Left ventricle myocardium inferior (tissue), 1 donor: ENCODE data around the gene EMILIN2. TPM values are rescaled to one million over a fixed set of nuclear protein-coding genes. Genes with fewer than 3 reads are reported as not detected.

Source experiments
- DNase-seq: peaks from one replicate; pipeline ENCODE4 v3.0.0-alpha.2; 2020
- H3K27ac ChIP-seq: fragments of 200-600 bp; replicated peaks from 2 replicates; pipeline ENCODE4 v1.8.0; 2021
- H3K27me3 ChIP-seq: fragments of 200-600 bp; 2 replicates; pipeline ENCODE4 v1.8.0; 2021; ENCODE audit warnings: low read depth
- H3K36me3 ChIP-seq: fragments of 200-600 bp; 2 replicates; pipeline ENCODE4 v1.8.0; 2021
- H3K4me1 ChIP-seq: fragments of 200-600 bp; 2 replicates; pipeline ENCODE4 v1.8.0; 2021
- H3K4me3 ChIP-seq: fragments of 200-600 bp; 2 replicates; pipeline ENCODE4 v1.8.0; 2021; ENCODE audit warnings: mild to moderate bottlenecking, moderate library complexity
- H3K9me3 ChIP-seq: fragments of 200-600 bp; replicated peaks from 2 replicates; pipeline ENCODE4 v1.8.0; 2021
- intact Hi-C: fragments of 100-400 bp; cut with micrococcal nuclease; formaldehyde crosslinking; loops from one replicate; pipeline ENCODE4 v1.11.0; 2022
- total RNA-seq: library from RNA; stranded (reverse); fragmentation: NEBNext Ultra II Directional; extraction: Animal tissue kit (Norgen Biotek cat#: 25700); gene quantifications from one replicate; pipeline ENCODE4 v1.2.1, GENCODE V29; 2021
- TF ChIP-seq, protein P1 (sequence below): fragments of 200-600 bp; IDR thresholded peaks from 2 replicates; pipeline ENCODE4 v1.8.0; 2021; ENCODE audit warnings: antibody characterized with exemption, mild to moderate bottlenecking, borderline replicate concordance
- donor health status: DM: no; HTN: yes; CAD: no; lungs with severe emphysema.

EMILIN2 gene
- total RNA-seq, 1 donor from 2014 or later = 12.4 TPM

GRCh38 chr18:2811416-2811815 is 35.4 kb upstream of the EMILIN2 start:
- TF ChIP-seq, protein P1, sequence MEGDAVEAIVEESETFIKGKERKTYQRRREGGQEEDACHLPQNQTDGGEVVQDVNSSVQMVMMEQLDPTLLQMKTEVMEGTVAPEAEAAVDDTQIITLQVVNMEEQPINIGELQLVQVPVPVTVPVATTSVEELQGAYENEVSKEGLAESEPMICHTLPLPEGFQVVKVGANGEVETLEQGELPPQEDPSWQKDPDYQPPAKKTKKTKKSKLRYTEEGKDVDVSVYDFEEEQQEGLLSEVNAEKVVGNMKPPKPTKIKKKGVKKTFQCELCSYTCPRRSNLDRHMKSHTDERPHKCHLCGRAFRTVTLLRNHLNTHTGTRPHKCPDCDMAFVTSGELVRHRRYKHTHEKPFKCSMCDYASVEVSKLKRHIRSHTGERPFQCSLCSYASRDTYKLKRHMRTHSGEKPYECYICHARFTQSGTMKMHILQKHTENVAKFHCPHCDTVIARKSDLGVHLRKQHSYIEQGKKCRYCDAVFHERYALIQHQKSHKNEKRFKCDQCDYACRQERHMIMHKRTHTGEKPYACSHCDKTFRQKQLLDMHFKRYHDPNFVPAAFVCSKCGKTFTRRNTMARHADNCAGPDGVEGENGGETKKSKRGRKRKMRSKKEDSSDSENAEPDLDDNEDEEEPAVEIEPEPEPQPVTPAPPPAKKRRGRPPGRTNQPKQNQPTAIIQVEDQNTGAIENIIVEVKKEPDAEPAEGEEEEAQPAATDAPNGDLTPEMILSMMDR = no peak
- no peaks in the 10 kb centered on the region for H3K36me3 ChIP-seq
- H3K4me1 ChIP-seq = no peaks in the 10 kb centered on the region
- no peak overlapping the region for H3K4me3 ChIP-seq
- no peaks in the 10 kb centered on the region for H3K27me3 ChIP-seq
- H3K27ac ChIP-seq = no peak overlapping the region
- peaks cover 58% of the 10 kb centered on the region for H3K9me3 ChIP-seq
- intact Hi-C loops = no loop called here
- DNase-seq = no peak

- no peak overlapping the region for H3K4me3 ChIP-seq
- intact Hi-C loops = no loop called here
- H3K27me3 ChIP-seq = no peaks in the 10 kb centered on the region
- H3K9me3 ChIP-seq = peaks cover 73% of the 10 kb centered on the region
- no peak for DNase-seq
- no peaks in the 10 kb centered on the region for H3K4me1 ChIP-seq
- H3K27ac ChIP-seq = no peak overlapping the region
- H3K36me3 ChIP-seq = no peaks in the 10 kb centered on the region
- TF ChIP-seq, protein P1 = no peak
Observed at GRCh38 chr18:2814928-2815327, 31.9 kb upstream of the EMILIN2 start.

GRCh38 chr18:2818281-2818680 is 28.5 kb upstream of the EMILIN2 start:
- TF ChIP-seq, protein P1 = no peak
- H3K4me3 ChIP-seq = no peak overlapping the region

DNA sequence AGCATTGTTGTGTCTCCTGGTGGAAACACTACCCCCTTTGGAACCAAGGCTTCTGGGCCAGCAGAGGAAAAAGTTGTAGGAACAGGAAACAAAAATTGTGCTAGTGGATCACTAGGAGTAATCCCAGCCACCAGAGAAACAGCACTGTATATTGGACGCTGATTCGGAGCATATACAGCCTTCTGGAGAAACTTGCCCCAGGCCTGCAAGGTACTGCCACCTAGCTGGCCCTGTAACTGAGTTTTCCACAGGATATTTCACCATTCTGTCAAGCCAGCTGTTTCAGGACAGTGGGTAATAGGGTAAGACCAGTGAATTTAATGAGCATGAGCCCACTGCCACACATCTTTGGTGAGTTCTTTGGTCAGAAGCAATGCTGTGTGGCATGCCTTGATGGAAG is 25.1 kb upstream of the EMILIN2 start:
- peaks cover 25% of the 10 kb centered on the region for H3K9me3 ChIP-seq
- peaks cover 3% of the 10 kb centered on the region for H3K4me1 ChIP-seq
- intact Hi-C loops = no loop called here
- no peaks in the 10 kb centered on the region for H3K27me3 ChIP-seq
- no peak overlapping the region for H3K27ac ChIP-seq
- TF ChIP-seq, protein P1 = no peak
- no peaks in the 10 kb centered on the region for H3K36me3 ChIP-seq
- DNase-seq = no peak
- no peak overlapping the region for H3K4me3 ChIP-seq

More at GRCh38 chr18:2818281-2818680, 28.5 kb upstream of the EMILIN2 start:
- no peak for DNase-seq
- Histone ChIP-seq H3K36me3 (no peaks in the 10 kb centered on the region), H3K27ac (no peak overlapping the region), H3K27me3 (no peaks in the 10 kb centered on the region), H3K4me1 (no peaks in the 10 kb centered on the region), H3K9me3 (peaks cover 43% of the 10 kb centered on the region)
- intact Hi-C loops = no loop called here

- peaks cover 21% of the 10 kb centered on the region for H3K9me3 ChIP-seq
- no peak overlapping the region for H3K27ac ChIP-seq
- TF ChIP-seq, protein P1 = no peak
- H3K4me1 ChIP-seq = peaks cover 8% of the 10 kb centered on the region
- DNase-seq = no peak
- intact Hi-C loops = no loop called here
- no peaks in the 10 kb centered on the region for H3K27me3 ChIP-seq
- H3K36me3 ChIP-seq = no peaks in the 10 kb centered on the region
- H3K4me3 ChIP-seq = no peak overlapping the region
Observed at GRCh38 chr18:2822213-2822921, 24.4 kb upstream of the EMILIN2 start.
